H1 (cell line): ENCODE data around the gene RNF10.
"Not testable (repeated sequence)": the region's sequence is repeated elsewhere in the genome, so short reads cannot be mapped to it uniquely, and the experiment has no call there.

Experiments used
- E2F6 ChIP-seq: IDR thresholded peaks from 2 replicates; pipeline ENCODE4 v1.6.1; 2012; ENCODE audit warnings: inconsistent platforms
- EP300 ChIP-seq, 2 experiments: IDR thresholded peaks; 1 replicate in 1 of 2; 2 replicates in 1 of 2; pipeline ENCODE4 v1.6.1; 2011 to 2012; ENCODE audit warnings: low read depth in 2 of 2, low read length in 2 of 2, mild to moderate bottlenecking in 2 of 2, borderline replicate concordance in 1 of 2, inconsistent platforms in 1 of 2, moderate library complexity in 1 of 2
- EZH2 ChIP-seq: fragments of 200-600 bp; sonication (generic); IDR thresholded peaks from 2 replicates; pipeline ENCODE4 v1.7.1; 2012; ENCODE audit warnings: low read depth, mild to moderate bottlenecking, moderate library complexity, low read length, inconsistent platforms; ENCODE audit not compliant: severe bottlenecking
- HDAC6 ChIP-seq: IDR thresholded peaks from one replicate; pipeline ENCODE4 v1.7.1; 2012; ENCODE audit warnings: low read depth, mild to moderate bottlenecking, inconsistent platforms, low read length, moderate library complexity
- JUND ChIP-seq: IDR thresholded peaks from 2 replicates; pipeline ENCODE4 v1.6.1; 2011; ENCODE audit warnings: mild to moderate bottlenecking, improper control_type of control experiment, low read length
- POLR2A ChIP-seq, 2 experiments: IDR thresholded peaks; 1 replicate in 1 of 2; 2 replicates in 1 of 2; pipeline ENCODE4 v1.6.1; 2011; ENCODE audit warnings: low read depth in 2 of 2, low read length in 2 of 2, mild to moderate bottlenecking in 2 of 2; ENCODE audit errors: control extremely low read depth in 1 of 2
- SIN3A ChIP-seq, 2 experiments: IDR thresholded peaks in 1 of 2; conservative IDR thresholded peaks in 1 of 2; 2 replicates each; pipeline ENCODE4 v1.6.1; 2011 to 2012; ENCODE audit warnings: low read length in 2 of 2, improper control_type of control experiment in 1 of 2, low read depth in 1 of 2, mild to moderate bottlenecking in 1 of 2
- SUZ12 ChIP-seq: fragments of 200-600 bp; sonication (generic); IDR thresholded peaks from 2 replicates; pipeline ENCODE4 v1.6.1; 2012; ENCODE audit warnings: mild to moderate bottlenecking, inconsistent platforms, low read length, moderate library complexity, mixed read lengths
- TAF1 ChIP-seq: IDR thresholded peaks from 2 replicates; pipeline ENCODE4 v1.6.1; 2011; ENCODE audit warnings: mild to moderate bottlenecking, low read depth, low read length
- USF2 ChIP-seq: IDR thresholded peaks from 2 replicates; pipeline ENCODE4 v1.6.1; 2011; ENCODE audit warnings: low read length, improper control_type of control experiment
- YY1 ChIP-seq: IDR thresholded peaks from 2 replicates; pipeline ENCODE4 v1.6.1; 2011; ENCODE audit warnings: low read depth, mild to moderate bottlenecking, low read length
- TF ChIP-seq, protein P1 (sequence below), 3 experiments: IDR thresholded peaks; 1 replicate in 2 of 3; 2 replicates in 1 of 3; pipeline versions ENCODE4 v1.5.1 to v1.6.1; 2011; ENCODE audit warnings: low read length in 3 of 3, mild to moderate bottlenecking in 3 of 3, inconsistent platforms in 2 of 3, low read depth in 1 of 3, moderate library complexity in 1 of 3; ENCODE audit not compliant: insufficient read depth in 1 of 3; ENCODE audit errors: control extremely low read depth in 1 of 3

DNA sequence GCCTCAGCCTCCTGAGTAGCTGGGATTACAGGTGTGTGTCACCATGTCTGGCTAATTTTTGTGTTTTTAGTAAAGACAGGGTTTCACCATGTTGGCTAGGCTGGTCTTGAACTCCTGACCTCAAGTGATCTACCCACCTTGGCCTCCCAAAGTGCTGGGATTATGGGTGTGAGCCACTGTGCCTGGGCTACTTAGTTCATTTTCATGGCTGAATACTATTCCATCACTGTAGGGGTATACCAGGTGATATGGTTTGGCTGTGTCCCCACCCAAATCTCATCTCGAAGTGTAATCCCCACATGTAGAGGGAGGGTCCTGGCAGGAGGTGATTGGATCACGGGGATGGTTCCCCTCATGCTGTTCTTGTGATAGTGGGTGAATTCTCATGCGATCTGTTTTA, 83.0 kb downstream of the RNF10 start:
- TF ChIP-seq POLR2A (IDR thresholded peaks at IDR 0.05; ENCODE audit: control extremely low read depth in 1 of 2, low read depth in 2 of 2, low read length in 2 of 2); SIN3A (conservative IDR thresholded peaks at IDR 0.05 in 1 of 2, IDR thresholded peaks at IDR 0.05 in 1 of 2; ENCODE audit: low read depth in 1 of 2, low read length in 2 of 2); JUND; TAF1; SUZ12; EP300 (IDR thresholded peaks at IDR 0.05; ENCODE audit: borderline replicate concordance in 1 of 2, low read depth in 2 of 2, low read length in 2 of 2); EZH2; YY1; HDAC6; E2F6; USF2: not testable (repeated sequence)
- TF ChIP-seq, protein P1, sequence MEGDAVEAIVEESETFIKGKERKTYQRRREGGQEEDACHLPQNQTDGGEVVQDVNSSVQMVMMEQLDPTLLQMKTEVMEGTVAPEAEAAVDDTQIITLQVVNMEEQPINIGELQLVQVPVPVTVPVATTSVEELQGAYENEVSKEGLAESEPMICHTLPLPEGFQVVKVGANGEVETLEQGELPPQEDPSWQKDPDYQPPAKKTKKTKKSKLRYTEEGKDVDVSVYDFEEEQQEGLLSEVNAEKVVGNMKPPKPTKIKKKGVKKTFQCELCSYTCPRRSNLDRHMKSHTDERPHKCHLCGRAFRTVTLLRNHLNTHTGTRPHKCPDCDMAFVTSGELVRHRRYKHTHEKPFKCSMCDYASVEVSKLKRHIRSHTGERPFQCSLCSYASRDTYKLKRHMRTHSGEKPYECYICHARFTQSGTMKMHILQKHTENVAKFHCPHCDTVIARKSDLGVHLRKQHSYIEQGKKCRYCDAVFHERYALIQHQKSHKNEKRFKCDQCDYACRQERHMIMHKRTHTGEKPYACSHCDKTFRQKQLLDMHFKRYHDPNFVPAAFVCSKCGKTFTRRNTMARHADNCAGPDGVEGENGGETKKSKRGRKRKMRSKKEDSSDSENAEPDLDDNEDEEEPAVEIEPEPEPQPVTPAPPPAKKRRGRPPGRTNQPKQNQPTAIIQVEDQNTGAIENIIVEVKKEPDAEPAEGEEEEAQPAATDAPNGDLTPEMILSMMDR (IDR thresholded peaks at IDR 0.05; ENCODE audit: control extremely low read depth in 1 of 3, insufficient read depth in 1 of 3, low read depth in 1 of 3, low read length in 3 of 3), result not testable (repeated sequence)
